ENCODE results near the gene LAG3. TPM values are rescaled to one million over a fixed set of nuclear protein-coding genes. Genes with fewer than 3 reads are reported as not detected.
A peak's percentile ranks its signal among the peaks of the same experiment; 100 is the strongest.

Gene LAG3
- polyA plus RNA-seq, 2 donors = 0.88 to 1.1 TPM

- no peak overlapping the region for H3K27ac ChIP-seq (ENCODE audit: low read depth in 2 of 2, low read length in 1 of 2)
- no peaks in the 10 kb centered on the region for H3K36me3 ChIP-seq (ENCODE audit: control insufficient read depth in 2 of 2, insufficient read depth in 2 of 2, low read length in 1 of 2)
- 86 to 89% methylated on average over 5 of the region's 5 CpGs for WGBS, 2 donors
- H3K4me1 ChIP-seq (ENCODE audit: control insufficient read depth in 2 of 2, insufficient read depth in 2 of 2, low read length in 1 of 2) = peaks cover 0 to 4% of the 10 kb centered on the region in 2 donors
- H3K9me3 ChIP-seq (ENCODE audit: control insufficient read depth in 2 of 2, insufficient read depth in 1 of 2, low read depth in 1 of 2, low read length in 1 of 2) = peaks cover 0 to 4% of the 10 kb centered on the region in 2 donors
- peaks cover 0 to 9% of the 10 kb centered on the region in 2 donors for H3K27me3 ChIP-seq (ENCODE audit: control insufficient read depth in 1 of 2, insufficient read depth in 2 of 2, low read length in 2 of 2)
- H3K4me3 ChIP-seq (ENCODE audit: low read depth in 1 of 2, low read length in 2 of 2) = no peak overlapping the region
Observed at GRCh38 chr12:6818645-6819044, 46.3 kb downstream of the LAG3 start.

GRCh38 chr12:6819106-6820030 lies 47.0 kb downstream of the LAG3 start:
- H3K4me1 ChIP-seq (ENCODE audit: control insufficient read depth in 2 of 2, insufficient read depth in 2 of 2, low read length in 1 of 2) = peaks cover 0 to 4% of the 10 kb centered on the region in 2 donors
- peaks cover 0 to 8% of the 10 kb centered on the region in 2 donors for H3K9me3 ChIP-seq (ENCODE audit: control insufficient read depth in 2 of 2, insufficient read depth in 1 of 2, low read depth in 1 of 2, low read length in 1 of 2)
- 86 to 87% methylated on average over 13 of the region's 13 CpGs for WGBS, 2 donors
- H3K36me3 ChIP-seq (ENCODE audit: control insufficient read depth in 2 of 2, insufficient read depth in 2 of 2, low read length in 1 of 2) = no peaks in the 10 kb centered on the region
- H3K27me3 ChIP-seq (ENCODE audit: control insufficient read depth in 1 of 2, insufficient read depth in 2 of 2, low read length in 2 of 2) = peaks cover 0 to 9% of the 10 kb centered on the region in 2 donors
- H3K4me3 ChIP-seq (ENCODE audit: low read depth in 1 of 2, low read length in 2 of 2) = no peak overlapping the region
- no peak overlapping the region for H3K27ac ChIP-seq (ENCODE audit: low read depth in 2 of 2, low read length in 1 of 2)

- Histone ChIP-seq H3K9me3 (ENCODE audit: control insufficient read depth in 2 of 2, insufficient read depth in 1 of 2, low read depth in 1 of 2, low read length in 1 of 2) (peaks cover 0 to 8% of the 10 kb centered on the region in 2 donors), H3K4me3 (ENCODE audit: low read depth in 1 of 2, low read length in 2 of 2) (no peak overlapping the region), H3K4me1 (ENCODE audit: control insufficient read depth in 2 of 2, insufficient read depth in 2 of 2, low read length in 1 of 2) (peaks cover 0 to 4% of the 10 kb centered on the region in 2 donors), H3K27me3 (ENCODE audit: control insufficient read depth in 1 of 2, insufficient read depth in 2 of 2, low read length in 2 of 2) (peaks cover 0 to 9% of the 10 kb centered on the region in 2 donors), H3K27ac (ENCODE audit: low read depth in 2 of 2, low read length in 1 of 2) (no peak overlapping the region), H3K36me3 (ENCODE audit: control insufficient read depth in 2 of 2, insufficient read depth in 2 of 2, low read length in 1 of 2) (no peaks in the 10 kb centered on the region)
- WGBS, 2 donors = 82 to 88% methylated on average over 5 of the region's 5 CpGs
Observed at GRCh38 chr12:6820166-6820565, 47.8 kb downstream of the LAG3 start.

GRCh38 chr12:6821591-6822425 lies 49.5 kb downstream of the LAG3 start, which contains the start of gene GPR162:
Gene GPR162, plus strand, starts transcription at chr12:6821821. Its CDS starts 2,078 bp downstream, at chr12:6823899.
- Histone ChIP-seq H3K27ac (ENCODE audit: low read depth in 2 of 2, low read length in 1 of 2) (peak within 1 kb of the TSS in 1 of 2 donors; percentile 26), H3K9me3 (ENCODE audit: control insufficient read depth in 2 of 2, insufficient read depth in 1 of 2, low read depth in 1 of 2, low read length in 1 of 2) (peaks cover 0 to 9% of the 10 kb centered on the region in 2 donors), H3K27me3 (ENCODE audit: control insufficient read depth in 1 of 2, insufficient read depth in 2 of 2, low read length in 2 of 2) (peaks cover 0 to 9% of the 10 kb centered on the region in 2 donors), H3K4me1 (ENCODE audit: control insufficient read depth in 2 of 2, insufficient read depth in 2 of 2, low read length in 1 of 2) (peaks cover 0 to 4% of the 10 kb centered on the region in 2 donors), H3K4me3 (ENCODE audit: low read depth in 1 of 2, low read length in 2 of 2) (peak within 1 kb of the TSS; percentile 29 to 33), H3K36me3 (ENCODE audit: control insufficient read depth in 2 of 2, insufficient read depth in 2 of 2, low read length in 1 of 2) (no peaks in the 10 kb centered on the region)
- WGBS, 2 donors = 0 to 1% methylated on average over 14 to 28 of the region's 28 CpGs

- 59 to 64% methylated on average over 7 of the region's 7 CpGs for WGBS, 2 donors
- H3K36me3 ChIP-seq (ENCODE audit: control insufficient read depth in 2 of 2, insufficient read depth in 2 of 2, low read length in 1 of 2) = no peaks in the 10 kb centered on the region
- no peak overlapping the region for H3K4me3 ChIP-seq (ENCODE audit: low read depth in 1 of 2, low read length in 2 of 2)
- peaks cover 0 to 4% of the 10 kb centered on the region in 2 donors for H3K4me1 ChIP-seq (ENCODE audit: control insufficient read depth in 2 of 2, insufficient read depth in 2 of 2, low read length in 1 of 2)
- H3K9me3 ChIP-seq (ENCODE audit: control insufficient read depth in 2 of 2, insufficient read depth in 1 of 2, low read depth in 1 of 2, low read length in 1 of 2) = peaks cover 0 to 9% of the 10 kb centered on the region in 2 donors
- peaks cover 0 to 9% of the 10 kb centered on the region in 2 donors for H3K27me3 ChIP-seq (ENCODE audit: control insufficient read depth in 1 of 2, insufficient read depth in 2 of 2, low read length in 2 of 2)
- no peak overlapping the region for H3K27ac ChIP-seq (ENCODE audit: low read depth in 2 of 2, low read length in 1 of 2)
Observed at GRCh38 chr12:6822426-6823135, 50.3 kb downstream of the LAG3 start.

GRCh38 chr12:6823182-6824084 lies 51.1 kb downstream of the LAG3 start:
- Histone ChIP-seq H3K36me3 (ENCODE audit: control insufficient read depth in 2 of 2, insufficient read depth in 2 of 2, low read length in 1 of 2) (no peaks in the 10 kb centered on the region), H3K4me1 (ENCODE audit: control insufficient read depth in 2 of 2, insufficient read depth in 2 of 2, low read length in 1 of 2) (peaks cover 0 to 4% of the 10 kb centered on the region in 2 donors), H3K9me3 (ENCODE audit: control insufficient read depth in 2 of 2, insufficient read depth in 1 of 2, low read depth in 1 of 2, low read length in 1 of 2) (peaks cover 0 to 5% of the 10 kb centered on the region in 2 donors), H3K27ac (ENCODE audit: low read depth in 2 of 2, low read length in 1 of 2) (no peak overlapping the region), H3K4me3 (ENCODE audit: low read depth in 1 of 2, low read length in 2 of 2) (no peak overlapping the region), H3K27me3 (ENCODE audit: control insufficient read depth in 1 of 2, insufficient read depth in 2 of 2, low read length in 2 of 2) (peaks cover 0 to 9% of the 10 kb centered on the region in 2 donors)
- WGBS, 2 donors = 66 to 70% methylated on average over 8 to 12 of the region's 12 CpGs

GRCh38 chr12:6824085-6824775 lies 51.9 kb downstream of the LAG3 start:
- peaks cover 0 to 9% of the 10 kb centered on the region in 2 donors for H3K27me3 ChIP-seq (ENCODE audit: control insufficient read depth in 1 of 2, insufficient read depth in 2 of 2, low read length in 2 of 2)
- peaks cover 0 to 5% of the 10 kb centered on the region in 2 donors for H3K9me3 ChIP-seq (ENCODE audit: control insufficient read depth in 2 of 2, insufficient read depth in 1 of 2, low read depth in 1 of 2, low read length in 1 of 2)
- H3K4me3 ChIP-seq (ENCODE audit: low read depth in 1 of 2, low read length in 2 of 2) = no peak overlapping the region
- H3K4me1 ChIP-seq (ENCODE audit: control insufficient read depth in 2 of 2, insufficient read depth in 2 of 2, low read length in 1 of 2) = peaks cover 0 to 9% of the 10 kb centered on the region in 2 donors
- H3K27ac ChIP-seq (ENCODE audit: low read depth in 2 of 2, low read length in 1 of 2) = no peak overlapping the region
- H3K36me3 ChIP-seq (ENCODE audit: control insufficient read depth in 2 of 2, insufficient read depth in 2 of 2, low read length in 1 of 2) = no peaks in the 10 kb centered on the region
- 78 to 83% methylated on average over 37 of the region's 37 CpGs for WGBS, 2 donors

- WGBS, 2 donors = 38 to 47% methylated on average over 11 to 12 of the region's 12 CpGs
- H3K9me3 ChIP-seq (ENCODE audit: control insufficient read depth in 2 of 2, insufficient read depth in 1 of 2, low read depth in 1 of 2, low read length in 1 of 2) = peaks cover 0 to 5% of the 10 kb centered on the region in 2 donors
- peaks cover 0 to 13% of the 10 kb centered on the region in 2 donors for H3K4me1 ChIP-seq (ENCODE audit: control insufficient read depth in 2 of 2, insufficient read depth in 2 of 2, low read length in 1 of 2)
- no peaks in the 10 kb centered on the region for H3K36me3 ChIP-seq (ENCODE audit: control insufficient read depth in 2 of 2, insufficient read depth in 2 of 2, low read length in 1 of 2)
- H3K27me3 ChIP-seq (ENCODE audit: control insufficient read depth in 1 of 2, insufficient read depth in 2 of 2, low read length in 2 of 2) = peaks cover 0 to 9% of the 10 kb centered on the region in 2 donors
- H3K27ac ChIP-seq (ENCODE audit: low read depth in 2 of 2, low read length in 1 of 2) = no peak overlapping the region
- no peak overlapping the region for H3K4me3 ChIP-seq (ENCODE audit: low read depth in 1 of 2, low read length in 2 of 2)
Observed at GRCh38 chr12:6824901-6825381, 52.6 kb downstream of the LAG3 start.
